ENCODE results near the gene ZIM2.

Gene ZIM2

GRCh38 chr19:56838909-56839651 is 1.4 kb downstream of the ZIM2 start:
- no peak for DNase-seq

- no peak for DNase-seq
Measured at GRCh38 chr19:56838024-56838908, 2.3 kb downstream of the ZIM2 start.

GRCh38 chr19:56837492-56838023 is 3.0 kb downstream of the ZIM2 start:
- DNase-seq, result no peak

- DNase-seq, result no peak
Measured at GRCh38 chr19:56837004-56837403, 3.5 kb downstream of the ZIM2 start.

- DNase-seq, result no peak
Measured at GRCh38 chr19:56836059-56836458, 4.5 kb downstream of the ZIM2 start.

- no peak for DNase-seq
Measured at GRCh38 chr19:56835401-56835800, 5.1 kb downstream of the ZIM2 start.

- no peak for DNase-seq
Measured at GRCh38 chr19:56834564-56835375, 5.8 kb downstream of the ZIM2 start.

- DNase-seq, result no peak
Measured at GRCh38 chr19:56832352-56832928, 8.1 kb downstream of the ZIM2 start.

- DNase-seq, result no peak
Measured at GRCh38 chr19:56831255-56831654, 9.3 kb downstream of the ZIM2 start.

- DNase-seq, result no peak
Measured at GRCh38 chr19:56829596-56829995, 10.9 kb downstream of the ZIM2 start.

- no peak for DNase-seq
Measured at GRCh38 chr19:56827708-56828107, 12.8 kb downstream of the ZIM2 start.

GRCh38 chr19:56823956-56824355 is 16.6 kb downstream of the ZIM2 start:
- no peak for DNase-seq

GRCh38 chr19:56823417-56823816 is 17.1 kb downstream of the ZIM2 start:
- DNase-seq, result no peak

GRCh38 chr19:56822755-56823154 is 17.8 kb downstream of the ZIM2 start:
- DNase-seq, result no peak

GRCh38 chr19:56821675-56822074 is 18.9 kb downstream of the ZIM2 start:
- no peak for DNase-seq

- DNase-seq, result no peak
Measured at GRCh38 chr19:56821209-56821608, 19.3 kb downstream of the ZIM2 start.

GRCh38 chr19:56819166-56819565 is 21.4 kb downstream of the ZIM2 start:
- no peak for DNase-seq

- DNase-seq, result no peak
Measured at GRCh38 chr19:56814656-56815055, 25.9 kb downstream of the ZIM2 start.

- no peak for DNase-seq
Measured at GRCh38 chr19:56813531-56813930, 27.0 kb downstream of the ZIM2 start.

- DNase-seq, result no peak
Measured at GRCh38 chr19:56811480-56811879, 29.0 kb downstream of the ZIM2 start.

GRCh38 chr19:56810260-56810659 is 30.3 kb downstream of the ZIM2 start:
- DNase-seq, result no peak

- no peak for DNase-seq
Measured at GRCh38 chr19:56808717-56809392, 31.7 kb downstream of the ZIM2 start.

Measured in NCI-H1694 treated with DMSO at 0.1 percent for 48 hours (cell line).